Measurements from ENCODE around the gene RLF. TPM values are rescaled to one million over a fixed set of nuclear protein-coding genes. Genes with fewer than 3 reads are reported as not detected.

RLF gene
- total and polyA plus RNA-seq, 9 donors: 6.9 to 29.3 (median 18.0) TPM

- DNase-seq: no peak
- H3K27ac ChIP-seq: no peak overlapping the region
- H3K36me3 ChIP-seq: no peaks in the 10 kb centered on the region
- no peaks in the 10 kb centered on the region for H3K27me3 ChIP-seq
- TF ChIP-seq POLR2A (IDR thresholded peaks at IDR 0.05) (no peak), EP300 (IDR thresholded peaks at IDR 0.05) (no peak), CTCF (IDR thresholded peaks at IDR 0.05) (no peak)
- no peak overlapping the region for H3K4me3 ChIP-seq
- no peaks in the 10 kb centered on the region for H3K9me3 ChIP-seq
- peaks cover 1% of the 10 kb centered on the region for H3K4me1 ChIP-seq (ENCODE audit: insufficient read depth)
- WGBS, 3 donors: 97 to 99% (median 98%) methylated on average over 3 of the region's 3 CpGs
- intact Hi-C loops (cut with DNase I): no loop called here
These were observed 18.4 kb downstream of the RLF start for GRCh38 chr1:40179496-40180089.

- WGBS, 3 donors: 57 to 65% (median 59%) methylated on average over 3 of the region's 3 CpGs
- no peak for DNase-seq
- peaks cover 4% of the 10 kb centered on the region for H3K4me1 ChIP-seq (ENCODE audit: insufficient read depth)
- H3K4me3 ChIP-seq: no peak overlapping the region
- TF ChIP-seq POLR2A (IDR thresholded peaks at IDR 0.05): no peak
- no peak for TF ChIP-seq CTCF (IDR thresholded peaks at IDR 0.05)
- TF ChIP-seq EP300 (IDR thresholded peaks at IDR 0.05): no peak
- H3K27ac ChIP-seq: no peak overlapping the region
- H3K36me3 ChIP-seq: no peaks in the 10 kb centered on the region
- H3K9me3 ChIP-seq: no peaks in the 10 kb centered on the region
- H3K27me3 ChIP-seq: no peaks in the 10 kb centered on the region
- intact Hi-C loops (cut with DNase I): no loop called here
These were observed 22.0 kb downstream of the RLF start for GRCh38 chr1:40183055-40183710.

- TF ChIP-seq POLR2A (IDR thresholded peaks at IDR 0.05): no peak
- TF ChIP-seq EP300 (IDR thresholded peaks at IDR 0.05): no peak
- no peak for TF ChIP-seq CTCF (IDR thresholded peaks at IDR 0.05)
- Histone ChIP-seq H3K4me3 (no peak overlapping the region), H3K36me3 (no peaks in the 10 kb centered on the region), H3K27ac (no peak overlapping the region), H3K4me1 (ENCODE audit: insufficient read depth) (peaks cover 4% of the 10 kb centered on the region), H3K27me3 (no peaks in the 10 kb centered on the region), H3K9me3 (no peaks in the 10 kb centered on the region)
- no peak for DNase-seq
- WGBS, 3 donors: 86 to 93% (median 90%) methylated on average over 1 of the region's 1 CpG
- intact Hi-C loops (cut with DNase I): no loop called here
These were observed 23.0 kb downstream of the RLF start for GRCh38 chr1:40184193-40184592.

GRCh38 chr1:40185951-40186864 is 25.0 kb downstream of the RLF start:
- no peaks in the 10 kb centered on the region for H3K27me3 ChIP-seq
- H3K4me1 ChIP-seq (ENCODE audit: insufficient read depth): peaks cover 3% of the 10 kb centered on the region
- no peak overlapping the region for H3K4me3 ChIP-seq
- TF ChIP-seq POLR2A (IDR thresholded peaks at IDR 0.05): no peak
- no peak for DNase-seq
- H3K36me3 ChIP-seq: no peaks in the 10 kb centered on the region
- no peaks in the 10 kb centered on the region for H3K9me3 ChIP-seq
- WGBS, 3 donors: 94 to 98% (median 97%) methylated on average over 7 of the region's 7 CpGs
- intact Hi-C loops (cut with DNase I): no loop called here
- no peak overlapping the region for H3K27ac ChIP-seq
